Ishikawa (cell line): Measurements from ENCODE around the gene DPH2.

Source experiments
- CEBPB ChIP-seq: IDR thresholded peaks from 2 replicates; pipeline ENCODE4 v1.6.1; 2012
- CREB1 ChIP-seq: IDR thresholded peaks from 2 replicates; pipeline ENCODE4 v1.6.1; 2012; ENCODE audit warnings: low read depth
- EGR1 ChIP-seq: IDR thresholded peaks from 2 replicates; pipeline ENCODE4 v1.6.1; 2012
- EP300 ChIP-seq: IDR thresholded peaks from 2 replicates; pipeline ENCODE4 v1.6.1; 2012; ENCODE audit warnings: borderline replicate concordance
- FOXM1 ChIP-seq: IDR thresholded peaks from 2 replicates; pipeline ENCODE4 v1.6.1; 2012; ENCODE audit warnings: low read depth, borderline replicate concordance
- NFIC ChIP-seq: IDR thresholded peaks from 2 replicates; pipeline ENCODE4 v1.6.1; 2012
- RAD21 ChIP-seq: IDR thresholded peaks from 2 replicates; pipeline ENCODE4 v1.6.1; 2012; ENCODE audit warnings: low read depth
- TAF1 ChIP-seq: IDR thresholded peaks from 2 replicates; pipeline ENCODE4 v1.6.1; 2012; ENCODE audit warnings: low read depth, mild to moderate bottlenecking
- TCF12 ChIP-seq: IDR thresholded peaks from 2 replicates; pipeline ENCODE4 v1.6.1; 2012; ENCODE audit warnings: low read depth
- TEAD4 ChIP-seq: IDR thresholded peaks from 2 replicates; pipeline ENCODE4 v1.6.1; 2012
- YY1 ChIP-seq: IDR thresholded peaks from 2 replicates; pipeline ENCODE4 v1.6.1; 2012; ENCODE audit warnings: low read depth
- ZBTB7A ChIP-seq: IDR thresholded peaks from 2 replicates; pipeline ENCODE4 v1.6.1; 2012; ENCODE audit warnings: low read depth
- TF ChIP-seq, protein P1 (sequence below): IDR thresholded peaks from 2 replicates; pipeline ENCODE4 v1.6.1; 2012
- TF ChIP-seq, protein P2 (sequence below): IDR thresholded peaks from 2 replicates; pipeline ENCODE4 v1.6.1; 2012
- TF ChIP-seq, protein P3 (sequence below): IDR thresholded peaks from 2 replicates; pipeline ENCODE4 v1.6.1; 2012; ENCODE audit warnings: low read depth, mild to moderate bottlenecking

Gene DPH2

DNA sequence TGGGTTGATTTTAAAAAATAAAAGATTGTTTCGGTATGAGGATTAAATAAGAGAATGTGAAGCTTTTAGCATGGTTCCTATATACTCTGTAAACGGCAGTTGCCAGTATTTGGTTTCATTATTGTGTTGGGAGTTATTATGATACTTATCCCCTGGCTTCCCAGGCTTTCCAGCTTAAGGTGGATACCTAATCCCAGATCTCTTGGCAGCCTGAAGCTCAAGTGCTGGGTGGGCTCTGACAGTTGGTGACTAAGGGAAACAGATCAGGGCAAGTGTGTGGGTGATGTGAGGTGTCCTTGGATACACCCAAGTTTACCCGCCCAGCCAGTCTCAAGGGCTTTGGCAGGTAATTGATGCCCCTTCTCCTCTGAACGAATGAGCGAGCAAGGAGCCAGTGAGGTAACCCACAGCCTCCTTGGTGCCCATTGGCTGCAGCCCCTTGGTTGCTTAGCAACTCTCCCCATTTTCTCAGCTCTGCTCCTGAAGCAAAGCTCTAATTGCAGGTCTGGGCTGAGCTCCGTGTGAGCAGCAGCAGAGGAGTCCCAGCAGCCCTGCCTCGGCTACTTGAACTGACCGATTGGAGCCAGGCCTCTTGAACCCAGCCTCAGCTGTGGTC, 17.0 kb upstream of the DPH2 start:
- TF ChIP-seq EGR1 (no peak), TCF12 (no peak)

DNA sequence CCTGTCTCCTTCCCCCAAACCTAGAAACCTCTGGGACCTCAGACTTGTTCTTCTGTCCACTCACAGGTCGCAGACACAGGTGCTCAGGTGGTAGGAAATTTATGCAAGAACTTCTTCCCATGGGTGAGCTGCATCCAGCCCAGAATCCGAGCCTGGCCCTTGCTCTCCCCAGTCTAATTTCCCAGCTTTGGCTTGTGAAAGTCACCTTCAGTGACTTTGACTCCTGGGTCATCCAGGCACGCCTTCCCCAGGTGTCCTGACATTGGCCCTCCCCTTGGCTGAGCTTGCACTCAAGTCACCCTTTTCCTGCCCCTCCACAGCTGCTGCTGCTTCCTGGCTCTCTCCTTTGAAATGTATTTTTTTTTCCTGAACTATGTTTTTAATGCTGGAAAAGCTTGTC, 16.4 kb upstream of the DPH2 start:
- TF ChIP-seq, protein P1, sequence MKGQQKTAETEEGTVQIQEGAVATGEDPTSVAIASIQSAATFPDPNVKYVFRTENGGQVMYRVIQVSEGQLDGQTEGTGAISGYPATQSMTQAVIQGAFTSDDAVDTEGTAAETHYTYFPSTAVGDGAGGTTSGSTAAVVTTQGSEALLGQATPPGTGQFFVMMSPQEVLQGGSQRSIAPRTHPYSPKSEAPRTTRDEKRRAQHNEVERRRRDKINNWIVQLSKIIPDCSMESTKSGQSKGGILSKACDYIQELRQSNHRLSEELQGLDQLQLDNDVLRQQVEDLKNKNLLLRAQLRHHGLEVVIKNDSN = no peak
- no peak for TF ChIP-seq ZBTB7A
- TF ChIP-seq CREB1 = no peak
- TF ChIP-seq EGR1 = no peak
- TF ChIP-seq, protein P2, sequence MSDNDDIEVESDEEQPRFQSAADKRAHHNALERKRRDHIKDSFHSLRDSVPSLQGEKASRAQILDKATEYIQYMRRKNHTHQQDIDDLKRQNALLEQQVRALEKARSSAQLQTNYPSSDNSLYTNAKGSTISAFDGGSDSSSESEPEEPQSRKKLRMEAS = no peak
- no peak for TF ChIP-seq TCF12
- no peak for TF ChIP-seq TAF1
- TF ChIP-seq NFIC = no peak
- no peak for TF ChIP-seq TEAD4
- no peak for TF ChIP-seq CEBPB
- TF ChIP-seq EP300 = no peak
- TF ChIP-seq YY1 = no peak
- TF ChIP-seq RAD21 = no peak

DNA sequence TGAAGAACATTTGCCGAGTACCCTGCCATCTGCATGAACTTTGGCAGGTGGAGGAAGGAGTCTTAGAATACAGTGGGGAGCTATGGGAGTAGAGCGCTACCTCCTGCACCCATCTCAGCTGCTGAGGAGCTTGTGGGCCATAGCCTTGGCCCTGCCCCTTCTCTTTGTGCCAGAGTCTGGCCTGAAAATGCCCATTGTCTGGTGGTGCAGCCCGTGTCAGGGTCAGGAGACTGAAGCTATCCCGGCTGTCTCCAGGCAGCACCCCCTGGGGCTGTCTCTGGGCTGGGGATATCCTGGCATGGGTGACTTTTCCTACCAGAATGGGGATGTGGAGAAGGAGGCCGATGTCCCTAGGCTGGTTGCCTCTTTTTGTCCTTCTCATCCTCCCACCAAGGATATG, 15.8 kb upstream of the DPH2 start:
- TF ChIP-seq EGR1 = no peak
- no peak for TF ChIP-seq TCF12
- TF ChIP-seq, protein P2 = no peak
- no peak for TF ChIP-seq YY1
- TF ChIP-seq FOXM1 = no peak
- TF ChIP-seq, protein P3, sequence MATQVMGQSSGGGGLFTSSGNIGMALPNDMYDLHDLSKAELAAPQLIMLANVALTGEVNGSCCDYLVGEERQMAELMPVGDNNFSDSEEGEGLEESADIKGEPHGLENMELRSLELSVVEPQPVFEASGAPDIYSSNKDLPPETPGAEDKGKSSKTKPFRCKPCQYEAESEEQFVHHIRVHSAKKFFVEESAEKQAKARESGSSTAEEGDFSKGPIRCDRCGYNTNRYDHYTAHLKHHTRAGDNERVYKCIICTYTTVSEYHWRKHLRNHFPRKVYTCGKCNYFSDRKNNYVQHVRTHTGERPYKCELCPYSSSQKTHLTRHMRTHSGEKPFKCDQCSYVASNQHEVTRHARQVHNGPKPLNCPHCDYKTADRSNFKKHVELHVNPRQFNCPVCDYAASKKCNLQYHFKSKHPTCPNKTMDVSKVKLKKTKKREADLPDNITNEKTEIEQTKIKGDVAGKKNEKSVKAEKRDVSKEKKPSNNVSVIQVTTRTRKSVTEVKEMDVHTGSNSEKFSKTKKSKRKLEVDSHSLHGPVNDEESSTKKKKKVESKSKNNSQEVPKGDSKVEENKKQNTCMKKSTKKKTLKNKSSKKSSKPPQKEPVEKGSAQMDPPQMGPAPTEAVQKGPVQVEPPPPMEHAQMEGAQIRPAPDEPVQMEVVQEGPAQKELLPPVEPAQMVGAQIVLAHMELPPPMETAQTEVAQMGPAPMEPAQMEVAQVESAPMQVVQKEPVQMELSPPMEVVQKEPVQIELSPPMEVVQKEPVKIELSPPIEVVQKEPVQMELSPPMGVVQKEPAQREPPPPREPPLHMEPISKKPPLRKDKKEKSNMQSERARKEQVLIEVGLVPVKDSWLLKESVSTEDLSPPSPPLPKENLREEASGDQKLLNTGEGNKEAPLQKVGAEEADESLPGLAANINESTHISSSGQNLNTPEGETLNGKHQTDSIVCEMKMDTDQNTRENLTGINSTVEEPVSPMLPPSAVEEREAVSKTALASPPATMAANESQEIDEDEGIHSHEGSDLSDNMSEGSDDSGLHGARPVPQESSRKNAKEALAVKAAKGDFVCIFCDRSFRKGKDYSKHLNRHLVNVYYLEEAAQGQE = no peak
- no peak for TF ChIP-seq TEAD4
- no peak for TF ChIP-seq EP300
- TF ChIP-seq TAF1 = no peak
- TF ChIP-seq CREB1 = no peak
- no peak for TF ChIP-seq NFIC

DNA sequence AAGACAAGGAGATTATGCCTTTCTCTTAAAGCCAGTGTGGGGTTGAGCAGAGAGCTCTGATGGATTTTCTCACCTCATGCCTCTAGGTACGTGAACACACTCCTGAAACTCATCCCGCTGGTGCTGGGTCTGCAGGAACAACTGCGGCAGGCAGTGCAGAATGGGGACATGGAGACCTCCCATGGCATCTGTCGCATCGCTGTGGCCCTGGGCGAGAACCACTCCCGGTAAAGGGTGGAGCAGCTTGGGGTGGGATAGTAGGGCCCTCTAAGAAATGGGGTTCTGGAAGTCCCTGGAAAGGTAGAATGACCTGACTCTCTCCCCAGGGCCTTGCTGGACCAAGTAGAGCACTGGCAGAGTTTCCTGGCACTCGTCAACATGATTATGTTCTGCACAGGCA, 13.6 kb upstream of the DPH2 start:
- no peak for TF ChIP-seq TCF12
- no peak for TF ChIP-seq EGR1
- TF ChIP-seq NFIC = no peak
- no peak for TF ChIP-seq ZBTB7A
- TF ChIP-seq, protein P1 = no peak
- TF ChIP-seq, protein P3 = no peak
- no peak for TF ChIP-seq RAD21
- no peak for TF ChIP-seq CEBPB
- TF ChIP-seq FOXM1 = no peak
- TF ChIP-seq EP300 = no peak
- no peak for TF ChIP-seq TAF1
- no peak for TF ChIP-seq YY1
- TF ChIP-seq CREB1 = no peak
- no peak for TF ChIP-seq TEAD4
- TF ChIP-seq, protein P2 = no peak

DNA sequence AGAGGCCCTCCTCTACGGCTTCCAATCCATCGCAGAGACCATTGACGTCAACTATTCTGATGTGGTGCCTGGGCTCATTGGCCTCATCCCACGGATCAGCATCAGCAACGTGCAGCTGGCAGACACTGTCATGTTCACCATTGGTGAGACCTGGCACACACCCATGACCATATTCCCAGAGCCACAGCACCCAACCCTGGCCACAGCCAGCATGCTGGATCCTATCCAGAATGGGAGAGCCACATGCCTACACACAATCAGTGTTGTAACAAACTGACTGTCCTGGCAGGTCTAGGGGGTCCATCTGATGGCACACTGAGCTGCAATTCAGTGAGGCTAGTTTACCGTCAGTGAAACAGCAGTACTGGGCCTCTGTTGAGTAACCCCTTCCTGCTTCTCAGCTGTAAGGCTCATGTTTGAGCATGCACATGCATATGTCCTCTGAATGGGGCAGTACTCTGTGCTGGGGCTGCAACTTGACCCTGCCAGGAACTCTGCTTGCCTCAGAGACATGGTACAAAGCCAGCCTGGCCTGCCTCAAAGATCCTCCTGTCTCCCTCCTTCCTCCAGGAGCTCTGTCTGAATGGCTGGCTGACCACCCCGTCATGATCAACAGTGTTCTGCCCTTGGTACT, 12.3 kb upstream of the DPH2 start:
- TF ChIP-seq TAF1 (no peak), EP300 (no peak), ZBTB7A (no peak), CREB1 (no peak), TCF12 (no peak), RAD21 (no peak), EGR1 (no peak), CEBPB (no peak), NFIC (no peak), FOXM1 (no peak), YY1 (no peak), TEAD4 (no peak)
- TF ChIP-seq, protein P3 = no peak
- TF ChIP-seq, protein P2 = no peak
- TF ChIP-seq, protein P1 = no peak
